LNCaP clone FGC (cell line): ENCODE measurements around the gene STX10.
"Not testable (repeated sequence)": the region's sequence is repeated elsewhere in the genome, so short reads cannot be mapped to it uniquely, and the experiment has no call there.

ENCODE experiments used
- DNase-seq: peaks from one replicate; pipeline ENCODE4 v3.0.0-alpha.2; 2011; ENCODE audit warnings: low read depth
- H3K4me3 ChIP-seq: 2 replicates; pipeline ENCODE4 v1.5.1; 2011; ENCODE audit warnings: mild to moderate bottlenecking, low read depth, low read length, control low read depth
- CTCF ChIP-seq: IDR thresholded peaks from 2 replicates; pipeline ENCODE4 v1.5.1; 2012; ENCODE audit warnings: mild to moderate bottlenecking; ENCODE audit not compliant: control insufficient read depth, insufficient read depth; ENCODE audit errors: extremely low read depth

STX10 gene

GRCh38 chr19:13181747-13182388 lies 31.7 kb upstream of the STX10 start:
- DNase-seq, result peak; percentile 58
- H3K4me3 ChIP-seq, result no peak overlapping the region
- TF ChIP-seq CTCF, result no peak

GRCh38 chr19:13178291-13178690 lies 28.1 kb upstream of the STX10 start:
- not testable (repeated sequence) for DNase-seq

GRCh38 chr19:13177584-13177983 lies 27.4 kb upstream of the STX10 start:
- H3K4me3 ChIP-seq, DNase-seq: not testable (repeated sequence)

More at GRCh38 chr19:13178291-13178690, 28.1 kb upstream of the STX10 start:
- H3K4me3 ChIP-seq, result not testable (repeated sequence)

- no peak for TF ChIP-seq CTCF
- DNase-seq, result no peak
- no peak overlapping the region for H3K4me3 ChIP-seq
These were observed 26.2 kb upstream of the STX10 start for GRCh38 chr19:13176345-13176744.

GRCh38 chr19:13173139-13173737 lies 23.1 kb upstream of the STX10 start:
- H3K4me3 ChIP-seq, result no peak overlapping the region
- no peak for TF ChIP-seq CTCF
- no peak for DNase-seq

GRCh38 chr19:13172346-13173138 lies 22.4 kb upstream of the STX10 start:
- no peak overlapping the region for H3K4me3 ChIP-seq
- DNase-seq, result no peak
- no peak for TF ChIP-seq CTCF

- TF ChIP-seq CTCF, result no peak
- no peak overlapping the region for H3K4me3 ChIP-seq
- no peak for DNase-seq
These were observed 21.0 kb upstream of the STX10 start for GRCh38 chr19:13171146-13171545.
